RPMI8226 (cell line): ENCODE measurements around the gene PPP2R2B.

Source experiments
- DNase-seq: peaks from one replicate; pipeline ENCODE4 v3.0.0-alpha.2; 2015

PPP2R2B gene

DNA sequence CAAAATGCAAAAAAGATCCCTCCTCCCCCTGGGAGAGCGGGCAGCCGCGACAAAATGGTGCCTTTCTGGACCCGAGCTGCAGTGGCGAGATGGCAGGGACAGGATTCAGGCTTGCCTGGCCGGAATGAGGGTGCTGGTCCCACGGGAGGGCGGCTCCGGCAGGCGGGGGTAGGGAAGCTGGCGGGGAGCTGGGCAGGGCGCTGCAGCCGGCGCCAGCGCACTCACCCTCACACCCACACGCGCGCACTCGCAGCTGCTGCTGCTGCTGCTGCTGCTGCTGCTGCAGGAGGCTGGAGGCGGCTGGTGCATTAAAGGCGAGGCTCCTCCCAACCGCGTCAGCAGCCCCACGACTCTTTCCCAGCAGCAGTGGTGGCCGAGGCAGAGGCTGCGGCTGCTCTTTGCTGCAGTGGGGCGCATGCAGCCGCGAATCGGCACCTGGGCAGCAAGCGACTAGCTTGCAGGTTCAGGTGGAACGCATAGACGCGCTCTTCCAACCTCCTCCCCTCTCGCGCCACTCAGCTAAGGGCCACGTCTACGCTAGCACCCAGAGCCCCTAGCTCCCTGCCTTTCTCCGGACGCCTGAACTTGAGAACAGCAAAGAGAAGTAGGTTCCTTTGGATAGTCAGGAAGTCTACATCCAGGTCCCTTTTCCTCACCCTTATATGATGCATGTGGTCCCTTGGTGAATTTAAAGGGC is at the start of gene PPP2R2B:
PPP2R2B (minus strand) TSS at position 282 of the 697 bp plus-strand sequence.
- DNase-seq, result peak; percentile 55

DNA sequence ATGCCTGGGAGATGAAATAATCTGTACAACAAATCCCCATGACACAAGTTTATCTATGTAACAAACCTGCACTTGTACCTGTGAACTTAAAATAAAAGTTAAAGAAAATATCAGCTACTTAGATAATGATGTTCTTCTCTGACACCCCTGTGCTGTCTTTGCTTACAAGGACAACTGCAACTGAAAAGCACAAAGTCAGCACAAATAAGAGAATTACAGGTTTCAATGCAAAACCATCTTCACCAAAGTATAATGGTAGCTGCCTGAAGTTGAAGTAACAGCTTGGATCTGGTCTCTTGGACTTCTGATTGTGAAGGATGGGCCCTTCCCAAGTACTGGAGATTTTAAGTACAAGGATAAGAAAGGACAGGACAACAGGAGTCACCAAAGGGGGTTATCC is 45.6 kb upstream of the PPP2R2B start:
- no peak for DNase-seq

DNA sequence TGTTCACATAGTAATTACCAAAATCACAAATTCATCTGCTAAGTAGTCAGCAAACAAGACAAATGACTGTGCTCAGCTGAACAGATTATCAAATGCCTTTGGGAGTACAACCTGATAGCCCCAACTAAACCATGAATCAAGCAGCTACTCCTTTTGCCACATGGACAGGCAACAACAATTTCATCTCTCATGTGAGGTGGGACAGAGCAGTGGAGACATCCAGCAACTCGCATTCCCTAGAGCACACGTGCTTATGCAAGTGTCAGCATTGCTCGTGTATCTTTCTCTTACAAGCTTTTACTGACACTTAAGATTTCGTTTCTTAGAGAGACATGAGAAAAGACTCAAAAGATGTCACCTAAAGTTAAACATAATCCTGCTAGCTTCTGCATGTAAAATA is 42.7 kb upstream of the PPP2R2B start:
- DNase-seq, result no peak

DNA sequence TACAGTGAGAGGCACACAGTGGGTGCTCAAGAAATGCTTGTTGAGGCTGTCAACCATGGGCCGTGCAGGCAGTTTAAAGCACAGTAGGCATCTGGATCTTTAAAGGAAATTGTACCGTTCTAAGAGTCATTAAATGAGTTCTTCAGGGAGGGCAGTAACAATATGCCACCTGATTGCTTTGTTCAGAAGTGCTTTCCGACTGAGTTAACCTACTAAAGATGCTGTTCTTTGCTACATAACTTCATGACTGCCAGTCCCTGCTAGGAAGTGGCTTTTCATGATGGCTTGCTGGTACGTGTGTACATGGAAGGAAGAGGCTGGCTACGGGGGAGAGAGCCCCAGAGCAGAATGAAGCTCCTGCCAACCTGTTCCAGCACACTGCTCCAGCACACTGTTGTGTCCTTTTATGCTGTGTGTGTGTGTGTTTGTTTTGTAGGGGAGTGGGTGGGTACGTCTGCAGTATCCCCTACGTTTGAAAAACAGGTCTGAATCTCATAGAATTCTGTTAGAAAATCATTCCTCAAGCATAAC is 41.9 kb upstream of the PPP2R2B start:
- DNase-seq, result no peak

DNA sequence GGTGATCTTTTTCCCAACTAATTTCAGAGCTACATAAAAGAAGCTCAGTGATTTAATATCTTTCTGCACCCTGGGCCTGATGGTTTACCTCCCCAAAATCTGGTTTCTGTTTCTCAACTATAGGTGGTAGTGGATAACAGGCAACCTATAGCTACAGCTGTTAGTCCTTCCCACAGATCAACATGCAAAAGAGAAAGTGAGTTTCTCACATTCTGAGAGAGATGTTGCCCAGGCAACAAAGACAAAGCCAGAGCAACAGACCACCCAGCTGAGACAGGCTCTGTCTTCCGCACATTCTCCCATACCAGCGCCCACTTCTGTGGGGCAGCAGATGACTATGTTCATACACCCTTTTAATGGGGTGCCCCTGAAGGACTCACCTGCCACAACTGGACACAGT is 40.7 kb upstream of the PPP2R2B start:
- no peak for DNase-seq

DNA sequence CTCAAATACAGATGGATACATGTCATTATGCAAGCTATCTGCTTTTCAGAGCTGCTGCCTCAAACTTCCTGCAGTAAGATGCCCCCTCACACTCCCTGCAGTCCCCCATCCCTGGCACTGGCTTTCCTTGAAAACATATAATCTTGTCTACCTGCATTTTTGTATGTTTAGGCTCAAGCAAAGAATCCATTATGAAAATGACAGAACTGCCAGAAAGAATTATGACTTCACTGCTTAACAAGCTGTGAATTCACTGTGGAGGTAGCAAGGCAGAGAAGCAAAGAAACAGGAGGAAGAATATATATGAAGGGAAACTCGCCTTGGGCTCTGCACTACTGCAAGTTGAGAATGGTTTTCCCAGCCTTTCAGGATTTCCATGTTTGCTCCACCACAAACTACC is 39.4 kb upstream of the PPP2R2B start:
- no peak for DNase-seq

DNA sequence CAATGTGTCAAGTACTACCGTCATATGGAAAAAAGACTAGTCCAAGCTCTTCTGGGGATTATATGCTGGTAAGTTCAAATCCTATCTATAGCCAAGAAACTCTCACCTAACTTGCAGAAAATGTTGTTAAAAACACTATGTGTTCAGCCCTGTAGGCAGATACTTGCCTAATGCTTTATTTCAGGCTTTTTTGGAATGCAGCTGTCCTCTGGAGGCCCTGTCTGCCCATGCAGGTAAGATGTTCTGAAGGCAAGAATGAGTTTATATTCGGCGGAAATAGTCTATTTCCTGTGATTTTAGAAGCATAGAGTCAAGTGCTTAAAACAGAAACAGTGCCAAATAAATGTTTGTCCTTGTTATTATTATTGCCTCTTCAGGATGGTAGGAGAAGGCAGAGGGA is 34.3 kb upstream of the PPP2R2B start:
- no peak for DNase-seq

DNA sequence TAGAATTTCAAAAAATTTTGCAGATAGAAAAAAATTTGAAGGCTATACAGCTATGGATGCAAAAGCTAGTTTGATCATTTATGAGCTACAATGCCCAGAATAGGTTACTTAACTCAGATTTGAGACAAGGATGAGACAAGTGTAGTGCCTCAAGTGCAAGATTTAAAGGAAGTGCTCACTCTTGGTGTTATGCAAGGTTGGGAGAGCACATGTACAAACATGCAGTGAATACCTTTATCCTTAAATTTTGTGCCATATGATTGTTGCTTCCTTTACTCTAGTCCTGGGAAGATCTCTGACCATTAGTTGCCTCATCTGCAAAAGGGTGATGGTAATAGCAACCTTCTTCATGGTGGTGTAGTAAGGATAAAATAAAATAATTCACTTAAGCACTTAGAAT is 31.7 kb upstream of the PPP2R2B start:
- no peak for DNase-seq

DNA sequence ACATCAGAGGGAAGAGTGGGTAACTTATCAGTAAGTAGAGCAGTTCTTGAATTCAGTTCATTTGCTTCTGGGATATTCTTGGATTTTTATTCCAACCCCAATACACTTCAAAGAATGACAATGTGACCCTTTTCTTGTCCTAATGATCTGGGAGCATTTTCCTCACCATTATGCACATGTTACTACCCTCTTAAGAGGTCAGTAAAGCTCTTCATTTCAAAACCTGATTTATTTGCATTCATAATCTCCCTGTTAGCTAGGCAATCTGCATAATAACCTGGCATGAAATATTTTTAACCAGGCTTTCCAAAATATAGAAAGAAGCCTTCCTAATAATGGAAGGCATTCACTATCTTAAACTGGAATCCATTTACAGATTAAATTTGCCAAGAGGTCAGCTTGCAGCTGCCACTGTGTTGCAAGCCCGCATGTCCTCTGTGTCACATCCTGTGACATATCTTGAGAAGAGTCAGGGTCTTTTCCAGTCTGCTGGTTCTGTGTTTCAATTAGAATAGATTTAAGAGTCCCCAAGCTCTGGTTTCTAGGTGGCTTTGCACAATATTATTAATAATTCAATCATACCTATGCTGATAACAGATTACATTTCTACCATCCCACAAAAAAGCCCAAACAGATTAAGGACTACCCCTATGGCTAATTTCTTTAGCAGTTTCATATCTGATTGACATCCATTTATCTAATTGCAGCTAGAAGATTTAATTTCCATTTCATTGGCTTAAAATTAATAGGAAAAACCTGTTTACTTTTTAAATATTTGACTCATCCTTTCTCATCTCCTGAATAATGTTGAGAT is 30.9 kb upstream of the PPP2R2B start:
- DNase-seq, result no peak

DNA sequence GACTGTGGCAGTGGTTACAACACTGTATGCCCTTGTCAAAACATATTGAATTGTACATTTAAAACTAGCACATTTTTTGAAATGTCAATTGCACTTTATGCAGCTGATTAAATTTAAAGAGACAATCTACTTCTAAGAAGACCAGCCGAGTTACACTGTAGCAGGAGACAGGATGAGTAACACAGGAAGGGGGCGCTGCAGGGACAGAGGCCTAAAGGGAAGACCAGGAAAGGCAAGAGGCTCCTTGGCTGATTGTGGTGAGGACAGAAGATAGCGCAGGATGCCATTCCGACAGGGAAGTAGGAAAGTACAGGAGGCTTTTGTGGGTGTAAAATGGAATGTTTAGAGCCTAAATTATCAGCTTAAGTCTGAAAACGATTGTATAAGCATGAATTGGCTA is 28.2 kb upstream of the PPP2R2B start:
- no peak for DNase-seq

DNA sequence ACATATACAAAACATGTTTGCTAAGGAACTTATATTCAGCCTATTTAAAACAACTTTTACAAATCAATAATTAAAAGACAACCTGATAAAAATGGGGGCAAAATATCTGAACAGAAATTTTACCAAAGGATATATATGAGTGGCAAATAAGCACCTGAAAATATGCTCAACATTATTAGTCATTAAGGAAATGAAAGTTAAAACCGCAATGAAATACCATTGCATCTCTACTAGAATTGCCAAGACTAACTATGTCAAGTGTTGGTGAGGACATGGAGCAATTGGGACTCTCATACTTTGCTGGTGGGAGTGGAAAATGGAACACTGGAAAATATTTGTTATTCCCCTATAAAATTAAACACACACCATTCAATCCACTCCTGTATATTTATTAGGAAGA is 26.3 kb upstream of the PPP2R2B start:
- DNase-seq, result no peak

DNA sequence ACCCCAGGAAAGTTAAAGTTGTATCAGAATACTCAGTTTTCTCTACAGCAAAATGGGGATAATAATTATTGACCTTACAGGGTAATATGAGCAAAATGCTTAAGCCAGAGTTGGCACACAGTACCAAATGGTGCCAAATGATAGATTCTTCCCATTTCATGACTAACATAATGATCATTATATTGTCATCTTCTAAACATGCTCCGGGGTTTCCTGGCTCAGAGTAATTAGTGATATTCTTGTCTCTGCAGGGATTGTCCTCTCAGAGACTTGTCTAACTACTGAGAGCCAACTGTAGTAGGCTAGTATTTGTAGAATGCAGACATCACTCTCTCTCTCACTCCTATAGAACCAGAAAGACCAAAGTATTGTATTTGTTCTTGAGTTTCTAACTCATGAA is 25.2 kb upstream of the PPP2R2B start:
- DNase-seq, result no peak

DNA sequence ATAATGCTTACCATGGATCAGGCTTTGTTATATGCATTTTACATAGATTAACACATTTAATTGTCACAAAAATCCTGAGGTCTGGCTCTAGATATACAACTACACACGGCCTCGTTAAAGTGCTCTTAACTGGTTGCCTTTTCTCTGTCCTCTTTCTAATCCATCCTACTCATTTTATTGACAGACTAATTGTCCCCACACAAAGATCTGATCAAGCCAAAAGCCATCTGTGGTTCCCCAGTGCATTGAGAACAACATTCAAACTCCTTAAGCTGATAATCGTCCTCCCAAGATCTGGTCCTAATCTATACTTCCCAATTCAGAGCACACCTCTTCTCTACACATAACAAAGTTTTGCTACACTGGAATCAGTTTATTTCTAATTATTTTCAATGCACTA is 23.9 kb upstream of the PPP2R2B start:
- DNase-seq, result no peak

DNA sequence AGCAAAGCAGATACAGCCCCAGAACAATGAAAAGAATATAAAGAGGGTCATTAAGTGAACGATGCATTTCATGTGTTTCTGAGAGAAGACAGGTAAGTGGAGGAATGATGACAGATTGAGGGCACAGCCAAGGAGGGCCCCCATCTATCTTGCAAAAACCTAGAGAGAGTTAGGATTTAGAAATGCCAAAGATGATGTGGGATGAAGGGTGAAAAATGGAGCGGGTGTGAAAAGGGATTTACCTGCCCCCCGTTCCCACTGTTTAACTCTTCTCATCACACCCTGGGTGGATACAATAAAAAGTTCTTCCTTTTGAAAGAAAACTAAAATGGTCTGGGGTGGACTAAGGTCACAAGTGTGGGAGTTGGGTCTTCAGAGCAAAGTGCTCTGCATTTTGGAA is 18.5 kb upstream of the PPP2R2B start:
- no peak for DNase-seq

DNA sequence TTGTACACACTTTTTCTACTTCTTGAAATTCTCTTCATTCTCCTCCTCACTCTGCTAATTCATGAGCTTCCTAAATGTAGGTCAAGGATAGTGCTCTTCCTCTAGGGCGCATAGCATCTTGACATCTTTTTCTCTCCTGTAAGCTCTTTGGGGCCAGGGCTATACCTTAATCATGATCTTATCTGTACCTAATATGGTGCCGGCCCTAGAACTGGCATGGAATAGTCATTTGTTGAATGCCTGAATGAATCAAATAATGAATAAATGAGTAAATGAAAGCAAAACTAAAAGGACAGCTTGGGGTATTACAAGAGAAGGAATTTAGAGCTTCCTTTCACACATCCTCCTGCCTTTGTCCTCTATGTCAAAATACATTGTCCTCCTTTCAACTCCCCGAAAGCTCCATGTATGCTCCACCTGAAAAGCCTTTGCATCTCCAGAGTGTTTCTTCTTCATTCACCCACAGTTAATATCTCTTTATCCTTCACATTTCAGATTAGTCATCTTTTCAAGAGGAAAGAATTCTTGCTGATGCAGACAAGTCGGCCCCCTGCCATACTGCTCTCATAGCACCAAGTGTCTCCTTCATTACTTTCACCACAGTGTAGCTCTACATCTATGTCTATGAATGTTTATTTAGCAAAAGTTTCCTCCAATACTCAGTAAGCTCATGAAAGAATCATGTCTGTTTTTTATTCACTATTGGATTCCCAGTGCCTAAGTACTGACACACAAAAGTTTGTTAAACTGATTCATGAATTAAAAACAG is 16.4 kb upstream of the PPP2R2B start:
- DNase-seq, result no peak

DNA sequence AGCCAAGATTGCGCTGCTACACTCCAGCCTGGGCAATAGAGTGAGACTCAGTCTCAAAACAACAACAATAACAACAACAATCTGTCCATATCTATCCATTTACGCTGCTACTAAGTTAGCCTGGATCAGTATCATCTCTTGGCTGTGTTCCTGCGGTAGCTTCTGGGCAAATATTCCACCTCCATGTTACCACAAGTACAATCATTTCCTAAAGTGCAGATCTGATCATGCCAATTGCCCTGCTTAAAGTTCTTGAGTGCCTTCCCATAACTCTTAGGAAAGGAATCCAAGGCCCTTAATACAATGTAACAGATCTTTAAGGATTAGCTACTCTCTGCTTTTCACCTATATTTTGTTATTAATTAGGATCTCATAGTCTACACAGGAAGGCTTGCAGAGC is 15.4 kb upstream of the PPP2R2B start:
- no peak for DNase-seq

DNA sequence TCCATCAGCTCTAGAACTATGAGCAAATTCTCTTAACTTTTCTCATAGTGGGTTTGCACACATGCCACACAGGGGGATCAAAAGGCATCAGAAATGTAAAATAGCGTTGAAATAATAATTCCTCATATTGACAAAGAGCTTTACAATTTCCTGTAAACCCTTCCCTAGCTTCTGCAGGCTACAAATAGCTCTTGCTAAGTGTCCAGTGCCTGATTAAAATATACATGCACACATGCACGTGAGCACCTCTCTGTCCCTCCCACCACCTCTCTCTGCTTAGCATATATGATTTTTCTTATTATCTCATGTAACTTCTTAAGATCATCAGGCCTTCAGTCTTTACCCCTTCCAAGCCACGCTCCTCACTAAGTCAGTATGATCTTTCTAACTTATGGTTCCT is 13.7 kb upstream of the PPP2R2B start:
- no peak for DNase-seq

DNA sequence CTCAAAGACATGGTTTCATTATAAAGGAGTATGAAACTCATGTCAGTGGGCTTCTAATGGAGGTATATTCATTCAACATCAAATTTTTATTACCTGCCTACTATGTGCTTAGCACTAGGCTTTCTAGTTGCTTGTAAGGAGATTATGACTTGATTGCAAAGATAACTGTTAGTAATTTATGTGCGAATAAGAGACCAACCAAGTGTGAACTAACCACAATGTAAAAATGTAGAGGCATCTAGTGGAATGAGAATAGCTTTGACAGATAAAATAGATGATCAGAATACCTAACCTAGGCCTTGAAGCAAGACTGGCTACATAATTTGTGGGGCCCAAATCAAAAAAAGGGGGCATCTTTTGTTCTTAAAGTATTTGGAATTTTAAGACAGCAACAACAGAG is 13.0 kb upstream of the PPP2R2B start:
- no peak for DNase-seq

DNA sequence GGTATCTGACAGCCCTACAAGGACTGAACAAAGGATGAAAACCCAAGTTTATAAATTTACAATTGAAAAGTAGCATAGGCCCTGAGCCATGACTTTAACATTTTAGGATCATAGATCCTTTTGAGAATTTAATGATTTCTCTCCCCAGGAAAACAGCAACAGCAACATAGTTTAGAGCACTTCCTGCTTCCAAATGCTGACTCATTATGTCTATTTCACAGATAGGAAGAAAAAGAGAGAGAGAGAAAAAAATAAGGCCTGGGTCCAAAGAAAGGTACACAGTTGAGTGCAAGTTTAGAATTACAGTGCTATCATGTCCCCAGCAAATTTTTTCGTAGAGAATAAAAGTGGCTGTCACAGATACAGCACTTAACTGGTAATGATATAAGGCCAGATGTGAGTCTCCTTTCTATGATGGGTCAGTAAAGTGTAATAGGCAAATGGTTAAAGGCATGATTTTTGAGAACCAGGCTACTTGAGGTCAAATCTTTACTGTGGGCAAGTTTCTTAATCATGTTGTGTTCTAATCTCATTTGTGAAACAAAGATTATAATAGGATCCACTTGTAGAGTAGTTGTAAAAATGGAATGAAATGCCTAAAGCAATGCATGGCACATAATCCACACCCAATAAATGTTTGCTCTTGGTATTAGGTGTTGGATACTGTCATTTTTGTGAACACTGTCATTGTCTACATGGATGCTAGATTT is 12.3 kb upstream of the PPP2R2B start:
- DNase-seq, result no peak

DNA sequence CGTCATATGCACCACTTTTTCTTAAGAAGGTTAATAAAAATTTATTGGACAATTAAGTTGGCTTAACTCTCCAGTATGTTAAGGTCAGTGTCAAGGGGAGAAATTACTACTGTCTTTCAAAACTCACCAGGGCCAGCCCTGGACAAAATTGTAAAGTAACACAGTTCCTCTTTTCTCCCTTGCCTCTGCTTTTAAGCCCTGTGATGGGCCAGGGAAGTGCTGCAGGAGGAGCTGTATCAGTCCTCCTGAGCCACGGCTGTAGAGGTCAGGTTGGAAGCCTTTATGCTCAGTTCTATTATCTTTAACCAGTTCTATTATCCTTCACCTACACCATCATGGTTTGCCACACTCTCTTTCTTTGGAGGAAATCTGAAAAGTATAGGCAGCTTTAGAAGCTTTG is 11.5 kb upstream of the PPP2R2B start:
- no peak for DNase-seq

DNA sequence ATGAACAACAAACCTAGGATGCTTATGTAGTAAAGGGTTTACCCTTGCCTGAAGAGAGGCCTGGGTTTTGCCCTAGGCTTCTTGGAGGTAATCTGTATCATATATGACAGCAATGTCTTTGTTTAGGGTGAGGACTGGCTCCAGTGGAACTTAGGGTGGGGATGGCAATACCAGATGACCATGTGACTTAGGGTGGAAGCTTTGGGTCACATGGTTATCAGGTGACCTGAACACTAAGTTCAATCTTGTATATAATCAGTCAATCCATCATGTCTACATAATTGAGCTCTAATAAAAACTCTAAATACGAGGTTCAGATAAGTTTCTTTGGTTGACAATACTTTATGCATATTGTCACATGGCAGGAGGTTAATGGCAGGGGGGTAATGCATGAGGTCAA is 10.6 kb upstream of the PPP2R2B start:
- no peak for DNase-seq

DNA sequence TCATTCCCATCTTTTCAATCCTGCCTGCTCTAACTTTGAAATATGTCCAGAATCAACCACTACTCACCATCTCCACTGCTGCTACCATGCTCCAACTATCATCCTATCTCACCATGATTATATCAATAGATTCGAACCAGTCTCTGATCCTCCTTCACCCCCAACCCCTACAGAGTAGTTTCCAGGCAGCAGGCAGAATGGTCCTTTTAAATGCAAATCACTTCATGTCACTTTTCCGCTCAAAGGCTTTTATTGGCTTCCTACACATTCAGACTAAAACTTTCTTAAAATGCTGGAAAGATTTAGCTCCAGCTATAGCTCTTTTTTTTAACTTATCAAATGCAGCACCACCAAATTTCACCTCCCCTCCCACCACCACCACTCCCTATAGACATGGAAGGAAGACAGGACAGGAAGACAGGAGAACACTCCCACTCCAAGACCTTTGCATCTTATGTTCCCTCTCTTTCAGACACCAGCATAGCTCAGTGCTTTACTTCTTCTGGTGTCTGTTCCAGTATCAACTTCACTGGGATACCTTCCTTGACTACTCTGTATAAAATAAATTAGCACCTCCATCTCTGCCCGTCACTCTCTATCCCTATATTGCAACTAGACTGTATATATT is 9.9 kb upstream of the PPP2R2B start:
- DNase-seq, result no peak
